Neutrophil (primary cell): Measurements from ENCODE around the gene HDAC1.

Source experiments
- H3K27ac ChIP-seq: fragments of 200-600 bp; sonication (generic); 2 replicates; pipeline ENCODE4 v1.5.1; 2016; ENCODE audit warnings: mild to moderate bottlenecking, moderate library complexity
- H3K27me3 ChIP-seq: fragments of 200-600 bp; sonication (generic); 2 replicates; pipeline ENCODE4 v1.6.0; 2016; ENCODE audit warnings: mild to moderate bottlenecking
- H3K36me3 ChIP-seq: fragments of 200-600 bp; sonication (generic); 2 replicates; pipeline ENCODE4 v1.5.1; 2017
- H3K4me1 ChIP-seq, 2 experiments: fragments of 200-600 bp in 1 of 2; sonication (generic) in 1 of 2; 1 replicate in 1 of 2; 2 replicates in 1 of 2; pipeline versions ENCODE4 v1.5.1 to v1.6.1; 2013 to 2016; ENCODE audit warnings: low read depth in 1 of 2, low read length in 1 of 2, mild to moderate bottlenecking in 1 of 2, moderate library complexity in 1 of 2; ENCODE audit not compliant: control insufficient read depth in 1 of 2, insufficient read depth in 1 of 2
- H3K4me3 ChIP-seq, 2 experiments: fragments of 200-600 bp in 1 of 2; sonication (generic) in 1 of 2; 1 replicate in 1 of 2; 2 replicates in 1 of 2; pipeline ENCODE4 v1.5.1; 2013 to 2016; ENCODE audit warnings: low read depth in 1 of 2, low read length in 1 of 2, mild to moderate bottlenecking in 1 of 2, moderate library complexity in 1 of 2
- H3K9me3 ChIP-seq: fragments of 200-600 bp; sonication (generic); 2 replicates; pipeline ENCODE4 v1.5.1; 2016
- TF ChIP-seq, protein P1 (sequence below): fragments of 200-600 bp; sonication (generic); IDR thresholded peaks from 2 replicates; pipeline ENCODE4 v1.5.1; 2016; ENCODE audit warnings: antibody characterized with exemption

Gene HDAC1

DNA sequence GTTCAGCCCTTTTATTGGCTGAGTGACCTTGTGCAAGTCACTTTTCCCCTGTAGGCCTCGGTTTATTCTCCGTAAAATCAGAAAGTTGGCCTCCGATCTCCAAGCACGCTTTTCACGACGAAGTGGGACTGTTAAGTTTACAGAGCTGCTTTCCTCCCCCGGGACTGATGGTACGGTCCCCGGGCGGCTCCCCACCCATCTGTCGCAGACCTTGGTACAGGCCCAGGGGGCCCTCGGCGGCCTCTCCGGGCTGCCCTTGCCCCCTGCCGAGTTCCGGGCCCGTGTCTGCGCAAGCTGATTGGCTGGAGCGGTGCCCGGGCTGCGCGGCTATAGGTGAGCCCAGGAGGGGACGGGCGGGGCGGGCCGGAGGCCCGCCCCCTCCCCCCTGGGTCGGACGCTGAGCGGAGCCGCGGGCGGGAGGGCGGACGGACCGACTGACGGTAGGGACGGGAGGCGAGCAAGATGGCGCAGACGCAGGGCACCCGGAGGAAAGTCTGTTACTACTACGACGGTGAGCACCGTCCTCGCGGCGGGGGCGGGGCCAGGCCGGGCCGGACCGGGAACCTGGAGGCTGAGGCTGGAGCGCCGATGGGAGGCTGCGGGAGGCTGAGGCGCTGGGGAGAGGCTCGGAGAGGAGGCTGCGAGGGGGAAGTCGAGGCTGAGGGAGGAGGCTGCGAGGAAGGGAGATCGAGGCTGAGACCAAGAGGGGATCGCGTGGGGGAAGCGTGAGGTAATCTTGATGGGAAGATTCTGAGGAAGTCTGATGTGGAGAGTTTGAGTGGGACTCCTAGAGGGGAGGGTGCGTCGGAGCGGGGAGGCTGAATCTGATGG is at the start of gene HDAC1:
Gene HDAC1, plus strand, starts transcription at position 376 of the 831 bp plus-strand sequence. Its CDS starts 87 bp downstream, at position 463.
- peak within 1 kb of the TSS; percentile 65 to 90 for H3K4me3 ChIP-seq
- H3K4me1 ChIP-seq, result peaks cover 17 to 18% of the 10 kb centered on the region in 2 experiments
- TF ChIP-seq, protein P1, sequence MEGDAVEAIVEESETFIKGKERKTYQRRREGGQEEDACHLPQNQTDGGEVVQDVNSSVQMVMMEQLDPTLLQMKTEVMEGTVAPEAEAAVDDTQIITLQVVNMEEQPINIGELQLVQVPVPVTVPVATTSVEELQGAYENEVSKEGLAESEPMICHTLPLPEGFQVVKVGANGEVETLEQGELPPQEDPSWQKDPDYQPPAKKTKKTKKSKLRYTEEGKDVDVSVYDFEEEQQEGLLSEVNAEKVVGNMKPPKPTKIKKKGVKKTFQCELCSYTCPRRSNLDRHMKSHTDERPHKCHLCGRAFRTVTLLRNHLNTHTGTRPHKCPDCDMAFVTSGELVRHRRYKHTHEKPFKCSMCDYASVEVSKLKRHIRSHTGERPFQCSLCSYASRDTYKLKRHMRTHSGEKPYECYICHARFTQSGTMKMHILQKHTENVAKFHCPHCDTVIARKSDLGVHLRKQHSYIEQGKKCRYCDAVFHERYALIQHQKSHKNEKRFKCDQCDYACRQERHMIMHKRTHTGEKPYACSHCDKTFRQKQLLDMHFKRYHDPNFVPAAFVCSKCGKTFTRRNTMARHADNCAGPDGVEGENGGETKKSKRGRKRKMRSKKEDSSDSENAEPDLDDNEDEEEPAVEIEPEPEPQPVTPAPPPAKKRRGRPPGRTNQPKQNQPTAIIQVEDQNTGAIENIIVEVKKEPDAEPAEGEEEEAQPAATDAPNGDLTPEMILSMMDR, result peak; percentile 27
- no peaks in the 10 kb centered on the region for H3K36me3 ChIP-seq
- no peaks in the 10 kb centered on the region for H3K9me3 ChIP-seq
- H3K27ac ChIP-seq, result peak within 1 kb of the TSS; percentile 82
- H3K27me3 ChIP-seq, result no peaks in the 10 kb centered on the region

DNA sequence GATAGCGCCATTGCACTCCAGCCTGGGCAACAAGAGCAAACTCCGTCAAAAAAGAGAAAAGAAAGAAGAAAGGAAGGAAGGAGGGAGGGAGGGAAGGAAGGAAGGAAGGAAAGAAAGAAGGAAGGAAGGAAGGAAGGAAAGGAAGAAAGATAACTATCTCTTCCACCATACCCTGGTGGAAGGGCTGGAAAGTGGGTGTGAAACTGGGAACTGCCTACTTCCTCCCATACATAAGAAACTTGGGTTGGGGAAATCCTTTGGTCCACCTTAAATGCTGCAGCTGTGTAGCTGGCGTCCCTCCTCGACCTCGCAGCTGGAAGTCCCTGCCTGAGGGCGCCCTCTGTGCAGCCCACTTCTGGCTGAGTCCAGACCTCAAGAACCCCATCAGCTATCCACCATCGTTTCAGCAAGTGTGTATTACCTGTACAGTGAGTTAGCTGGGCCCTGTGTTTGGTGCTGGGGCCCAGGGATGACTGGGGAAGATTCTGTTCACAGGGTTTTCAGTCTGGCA is 49.5 kb upstream of the HDAC1 start:
- Histone ChIP-seq H3K4me1 (peaks cover 21 to 22% of the 10 kb centered on the region in 2 experiments), H3K27ac (no peak overlapping the region), H3K27me3 (peaks cover 50% of the 10 kb centered on the region), H3K9me3 (no peaks in the 10 kb centered on the region), H3K4me3 (no peak overlapping the region), H3K36me3 (no peaks in the 10 kb centered on the region)
- TF ChIP-seq, protein P1, result no peak

DNA sequence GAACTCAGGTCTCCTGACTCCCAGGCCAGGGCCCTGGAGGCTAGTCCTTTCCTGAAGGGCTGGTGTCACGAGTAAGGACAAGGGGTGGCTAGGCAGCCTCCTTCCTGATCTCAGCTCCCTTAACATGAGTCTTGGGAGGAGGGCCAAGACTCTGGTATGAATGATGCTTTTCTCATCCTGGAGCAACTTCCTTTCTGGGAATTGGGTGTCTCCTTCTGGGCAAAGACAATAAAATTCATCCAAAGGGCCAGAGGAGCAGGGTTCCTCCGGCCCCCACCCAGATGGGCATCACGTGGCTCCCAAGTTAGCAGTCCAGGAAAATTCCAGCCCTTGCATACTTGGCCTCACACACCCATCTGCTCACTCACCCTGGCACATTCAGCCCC is 45.0 kb upstream of the HDAC1 start, which contains the start of gene FAM167B:
Gene FAM167B, plus strand, starts transcription at position 335 of the 386 bp plus-strand sequence. CDS start 200 bp downstream, outside the sequence.
- no peaks in the 10 kb centered on the region for H3K36me3 ChIP-seq
- H3K4me3 ChIP-seq, result no peak within 1 kb of the TSS
- H3K27me3 ChIP-seq, result peaks cover 35% of the 10 kb centered on the region
- no peaks in the 10 kb centered on the region for H3K9me3 ChIP-seq
- H3K4me1 ChIP-seq, result peaks cover 16 to 19% of the 10 kb centered on the region in 2 experiments
- TF ChIP-seq, protein P1, result no peak
- no peak within 1 kb of the TSS for H3K27ac ChIP-seq

DNA sequence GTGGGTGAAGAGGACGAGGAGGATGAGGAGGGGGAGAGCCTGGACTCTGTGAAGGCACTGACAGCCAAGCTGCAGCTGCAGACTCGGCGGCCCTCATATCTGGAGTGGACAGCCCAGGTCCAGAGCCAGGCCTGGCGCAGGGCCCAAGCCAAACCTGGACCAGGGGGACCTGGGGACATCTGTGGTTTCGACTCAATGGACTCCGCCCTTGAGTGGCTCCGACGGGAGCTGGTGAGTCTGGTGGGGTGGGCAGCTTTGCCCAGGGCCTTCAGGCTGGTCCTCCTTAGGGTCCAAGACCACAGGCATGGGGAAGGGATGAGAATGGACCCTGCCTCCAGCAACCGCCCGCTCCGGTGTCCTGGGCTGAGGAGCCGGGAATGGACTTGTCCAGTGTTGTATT is 44.4 kb upstream of the HDAC1 start:
- Histone ChIP-seq H3K27me3 (peaks cover 29% of the 10 kb centered on the region), H3K4me1 (peaks cover 16% of the 10 kb centered on the region in 2 experiments), H3K4me3 (no peak overlapping the region), H3K27ac (no peak overlapping the region), H3K9me3 (no peaks in the 10 kb centered on the region), H3K36me3 (no peaks in the 10 kb centered on the region)
- TF ChIP-seq, protein P1, result no peak

DNA sequence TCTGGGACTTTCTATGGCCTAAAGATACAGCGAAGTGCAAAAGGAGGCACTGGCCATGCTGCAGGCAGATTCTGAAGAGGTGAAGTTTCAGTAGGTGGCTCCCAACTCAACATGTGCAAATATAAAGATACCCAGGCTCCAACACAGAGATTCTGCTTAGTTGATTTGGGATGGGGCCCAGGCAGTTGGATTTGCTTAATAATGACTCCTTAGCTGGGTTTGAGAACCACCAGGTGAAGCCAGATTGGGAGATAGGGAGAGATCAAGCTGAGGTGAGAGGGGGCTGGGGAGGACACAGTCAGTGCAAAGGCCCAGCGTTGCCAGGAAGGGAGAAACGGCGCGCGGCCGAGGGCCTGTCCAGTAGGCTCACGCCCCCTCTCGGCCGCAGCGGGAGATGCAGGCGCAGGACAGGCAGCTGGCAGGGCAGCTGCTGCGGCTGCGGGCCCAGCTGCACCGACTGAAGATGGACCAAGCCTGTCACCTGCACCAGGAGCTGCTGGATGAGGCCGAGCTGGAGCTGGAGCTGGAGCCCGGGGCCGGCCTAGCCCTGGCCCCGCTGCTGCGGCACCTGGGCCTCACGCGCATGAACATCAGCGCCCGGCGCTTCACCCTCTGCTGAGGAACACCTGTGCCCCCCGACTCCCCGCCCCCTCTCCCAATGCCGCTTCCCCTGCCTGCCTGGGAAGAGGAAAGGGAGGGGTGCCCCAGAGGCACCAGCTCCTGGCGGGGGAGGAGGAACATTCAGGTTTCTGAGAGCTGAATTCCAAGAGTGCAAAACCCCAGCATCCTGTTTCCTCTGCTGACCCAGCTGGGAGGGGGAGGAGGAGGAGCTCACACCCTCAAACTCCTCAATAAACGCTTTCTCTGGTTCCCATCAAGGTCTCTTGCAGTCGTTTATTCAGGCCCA is 43.6 kb upstream of the HDAC1 start:
- H3K27ac ChIP-seq, result no peak overlapping the region

More for the DNA sequence above, 43.6 kb upstream of the HDAC1 start:
- Histone ChIP-seq H3K9me3 (no peaks in the 10 kb centered on the region), H3K36me3 (no peaks in the 10 kb centered on the region), H3K27me3 (peaks cover 23% of the 10 kb centered on the region), H3K4me3 (peak overlapping the region in 1 of 2 experiments; percentile 9), H3K4me1 (peaks cover 15 to 16% of the 10 kb centered on the region in 2 experiments)
- TF ChIP-seq, protein P1, result peak; percentile 88
